GM12878 (cell line): ENCODE results near the gene ACTL10.

Source experiments
- CTCF ChIP-seq, 3 experiments: IDR thresholded peaks in 2 of 3; conservative IDR thresholded peaks in 1 of 3; 2 replicates each; pipeline ENCODE4 v1.5.1; 2011; ENCODE audit warnings: low read depth in 3 of 3, low read length in 3 of 3, mild to moderate bottlenecking in 3 of 3, control low read depth in 2 of 3, moderate library complexity in 2 of 3, inconsistent platforms in 1 of 3, mixed read lengths in 1 of 3; ENCODE audit not compliant: control insufficient read depth in 2 of 3, insufficient read depth in 1 of 3; ENCODE audit errors: extremely low read depth in 1 of 3
- EGR1 ChIP-seq, 2 experiments: IDR thresholded peaks; 1 replicate in 1 of 2; 2 replicates in 1 of 2; pipeline ENCODE4 v1.6.1; 2011 to 2012; ENCODE audit warnings: low read depth in 2 of 2, low read length in 2 of 2, borderline replicate concordance in 1 of 2, mild to moderate bottlenecking in 1 of 2, moderate library complexity in 1 of 2
- EZH2 ChIP-seq: IDR thresholded peaks from 2 replicates; pipeline ENCODE4 v1.6.1; 2012; ENCODE audit warnings: low read depth, mild to moderate bottlenecking, control low read depth, inconsistent platforms, low read length, borderline replicate concordance; ENCODE audit not compliant: control insufficient read depth
- NBN ChIP-seq: fragments of 450-650 bp; IDR thresholded peaks from 2 replicates; pipeline ENCODE4 v1.6.1; 2016
- NR2C2 ChIP-seq: IDR thresholded peaks from 2 replicates; pipeline ENCODE4 v1.6.1; 2011; ENCODE audit warnings: borderline replicate concordance, low read depth; ENCODE audit not compliant: control insufficient read depth, insufficient read length
- SMC3 ChIP-seq: IDR thresholded peaks from 2 replicates; pipeline ENCODE4 v1.6.1; 2011; ENCODE audit warnings: low read length, improper control_type of control experiment, borderline replicate concordance
- SRF ChIP-seq, 2 experiments: IDR thresholded peaks; 2 replicates each; pipeline ENCODE4 v1.6.1; 2011; ENCODE audit warnings: low read depth in 2 of 2, low read length in 2 of 2, mild to moderate bottlenecking in 1 of 2, moderate library complexity in 1 of 2
- TBL1XR1 ChIP-seq: IDR thresholded peaks from 2 replicates; pipeline ENCODE4 v1.6.1; 2012; ENCODE audit warnings: low read depth, low read length, improper control_type of control experiment
- USF2 ChIP-seq: IDR thresholded peaks from 2 replicates; pipeline ENCODE4 v1.6.1; 2011; ENCODE audit warnings: low read depth, low read length, improper control_type of control experiment, borderline replicate concordance
- TF ChIP-seq, protein P1 (sequence below): IDR thresholded peaks from 2 replicates; pipeline ENCODE4 v1.6.1; 2012; ENCODE audit warnings: improper control_type of control experiment, low read depth, low read length; ENCODE audit not compliant: insufficient replicate concordance

- TF ChIP-seq CTCF (IDR thresholded peaks at IDR 0.05 in 2 of 3, conservative IDR thresholded peaks at IDR 0.05 in 1 of 3; ENCODE audit: control insufficient read depth in 2 of 3, extremely low read depth in 1 of 3, insufficient read depth in 1 of 3, low read depth in 3 of 3, low read length in 3 of 3) (no peak), EGR1 (IDR thresholded peaks at IDR 0.05; ENCODE audit: borderline replicate concordance in 1 of 2, low read depth in 2 of 2, low read length in 2 of 2) (no peak), NR2C2 (no peak), TBL1XR1 (no peak), NBN (no peak), SMC3 (no peak), EZH2 (no peak), USF2 (no peak), SRF (IDR thresholded peaks at IDR 0.05; ENCODE audit: low read depth in 2 of 2, low read length in 2 of 2) (no peak)
- TF ChIP-seq, protein P1, sequence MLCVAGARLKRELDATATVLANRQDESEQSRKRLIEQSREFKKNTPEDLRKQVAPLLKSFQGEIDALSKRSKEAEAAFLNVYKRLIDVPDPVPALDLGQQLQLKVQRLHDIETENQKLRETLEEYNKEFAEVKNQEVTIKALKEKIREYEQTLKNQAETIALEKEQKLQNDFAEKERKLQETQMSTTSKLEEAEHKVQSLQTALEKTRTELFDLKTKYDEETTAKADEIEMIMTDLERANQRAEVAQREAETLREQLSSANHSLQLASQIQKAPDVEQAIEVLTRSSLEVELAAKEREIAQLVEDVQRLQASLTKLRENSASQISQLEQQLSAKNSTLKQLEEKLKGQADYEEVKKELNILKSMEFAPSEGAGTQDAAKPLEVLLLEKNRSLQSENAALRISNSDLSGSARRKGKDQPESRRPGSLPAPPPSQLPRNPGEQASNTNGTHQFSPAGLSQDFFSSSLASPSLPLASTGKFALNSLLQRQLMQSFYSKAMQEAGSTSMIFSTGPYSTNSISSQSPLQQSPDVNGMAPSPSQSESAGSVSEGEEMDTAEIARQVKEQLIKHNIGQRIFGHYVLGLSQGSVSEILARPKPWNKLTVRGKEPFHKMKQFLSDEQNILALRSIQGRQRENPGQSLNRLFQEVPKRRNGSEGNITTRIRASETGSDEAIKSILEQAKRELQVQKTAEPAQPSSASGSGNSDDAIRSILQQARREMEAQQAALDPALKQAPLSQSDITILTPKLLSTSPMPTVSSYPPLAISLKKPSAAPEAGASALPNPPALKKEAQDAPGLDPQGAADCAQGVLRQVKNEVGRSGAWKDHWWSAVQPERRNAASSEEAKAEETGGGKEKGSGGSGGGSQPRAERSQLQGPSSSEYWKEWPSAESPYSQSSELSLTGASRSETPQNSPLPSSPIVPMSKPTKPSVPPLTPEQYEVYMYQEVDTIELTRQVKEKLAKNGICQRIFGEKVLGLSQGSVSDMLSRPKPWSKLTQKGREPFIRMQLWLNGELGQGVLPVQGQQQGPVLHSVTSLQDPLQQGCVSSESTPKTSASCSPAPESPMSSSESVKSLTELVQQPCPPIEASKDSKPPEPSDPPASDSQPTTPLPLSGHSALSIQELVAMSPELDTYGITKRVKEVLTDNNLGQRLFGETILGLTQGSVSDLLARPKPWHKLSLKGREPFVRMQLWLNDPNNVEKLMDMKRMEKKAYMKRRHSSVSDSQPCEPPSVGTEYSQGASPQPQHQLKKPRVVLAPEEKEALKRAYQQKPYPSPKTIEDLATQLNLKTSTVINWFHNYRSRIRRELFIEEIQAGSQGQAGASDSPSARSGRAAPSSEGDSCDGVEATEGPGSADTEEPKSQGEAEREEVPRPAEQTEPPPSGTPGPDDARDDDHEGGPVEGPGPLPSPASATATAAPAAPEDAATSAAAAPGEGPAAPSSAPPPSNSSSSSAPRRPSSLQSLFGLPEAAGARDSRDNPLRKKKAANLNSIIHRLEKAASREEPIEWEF, result no peak
Measured at GRCh38 chr20:33629979-33630378, 36.8 kb upstream of the ACTL10 start.
